HG03575 (cell line): Measurements from ENCODE around the gene TPP2.

Experiments used
- ATAC-seq: cut with Tn5 transposase; IDR thresholded peaks from one replicate; pipeline ENCODE4 v1.9.1; 2021; ENCODE audit not compliant: unreplicated experiment, insufficient number of reproducible peaks, low FRiP score; ENCODE audit errors: extremely low read depth

The TPP2 gene

GRCh38 chr13:102596147-102597028 is at the start of gene TPP2:
TPP2 (plus strand) TSS chr13:102596986; CDS start chr13:102597039, 53 bp downstream.
- ATAC-seq: peak; percentile 59

- ATAC-seq: no peak
Observed at GRCh38 chr13:102548811-102549210, 48.0 kb upstream of the TPP2 start.

GRCh38 chr13:102550507-102550906 is 46.3 kb upstream of the TPP2 start:
- no peak for ATAC-seq

GRCh38 chr13:102555914-102556553 is 40.8 kb upstream of the TPP2 start:
- ATAC-seq: no peak

GRCh38 chr13:102556806-102557205 is 40.0 kb upstream of the TPP2 start:
- ATAC-seq: no peak

- ATAC-seq: no peak
Observed at GRCh38 chr13:102558029-102558428, 38.8 kb upstream of the TPP2 start.

- ATAC-seq: no peak
Observed at GRCh38 chr13:102561933-102562332, 34.9 kb upstream of the TPP2 start.

GRCh38 chr13:102563267-102563666 is 33.5 kb upstream of the TPP2 start:
- ATAC-seq: no peak

GRCh38 chr13:102564564-102564963 is 32.2 kb upstream of the TPP2 start:
- no peak for ATAC-seq

GRCh38 chr13:102566513-102566912 is 30.3 kb upstream of the TPP2 start:
- ATAC-seq: no peak

- no peak for ATAC-seq
Observed at GRCh38 chr13:102567857-102568256, 28.9 kb upstream of the TPP2 start.

- ATAC-seq: no peak
Observed at GRCh38 chr13:102569488-102569887, 27.3 kb upstream of the TPP2 start.

GRCh38 chr13:102571075-102571474 is 25.7 kb upstream of the TPP2 start:
- ATAC-seq: no peak

GRCh38 chr13:102572323-102572722 is 24.5 kb upstream of the TPP2 start:
- no peak for ATAC-seq

- ATAC-seq: peak; percentile 37
Observed at GRCh38 chr13:102580552-102581169, 16.1 kb upstream of the TPP2 start.

- no peak for ATAC-seq
Observed at GRCh38 chr13:102582256-102582655, 14.5 kb upstream of the TPP2 start.

GRCh38 chr13:102584434-102584833 is 12.4 kb upstream of the TPP2 start:
- ATAC-seq: no peak

- ATAC-seq: no peak
Observed at GRCh38 chr13:102586615-102587014, 10.2 kb upstream of the TPP2 start.

GRCh38 chr13:102587916-102588315 is 8.9 kb upstream of the TPP2 start:
- no peak for ATAC-seq

GRCh38 chr13:102589301-102589822 is 7.4 kb upstream of the TPP2 start:
- no peak for ATAC-seq
